GM19372 (cell line): ENCODE measurements around the gene VIPR2.
"Not testable (repeated sequence)": the region's sequence is repeated elsewhere in the genome, so short reads cannot be mapped to it uniquely, and the experiment has no call there.

Source experiments
- ATAC-seq: cut with Tn5 transposase; IDR thresholded peaks from one replicate; pipeline ENCODE4 v1.9.1; 2021; ENCODE audit warnings: mild to moderate bottlenecking, low read depth, moderate library complexity; ENCODE audit not compliant: unreplicated experiment

VIPR2 gene

DNA sequence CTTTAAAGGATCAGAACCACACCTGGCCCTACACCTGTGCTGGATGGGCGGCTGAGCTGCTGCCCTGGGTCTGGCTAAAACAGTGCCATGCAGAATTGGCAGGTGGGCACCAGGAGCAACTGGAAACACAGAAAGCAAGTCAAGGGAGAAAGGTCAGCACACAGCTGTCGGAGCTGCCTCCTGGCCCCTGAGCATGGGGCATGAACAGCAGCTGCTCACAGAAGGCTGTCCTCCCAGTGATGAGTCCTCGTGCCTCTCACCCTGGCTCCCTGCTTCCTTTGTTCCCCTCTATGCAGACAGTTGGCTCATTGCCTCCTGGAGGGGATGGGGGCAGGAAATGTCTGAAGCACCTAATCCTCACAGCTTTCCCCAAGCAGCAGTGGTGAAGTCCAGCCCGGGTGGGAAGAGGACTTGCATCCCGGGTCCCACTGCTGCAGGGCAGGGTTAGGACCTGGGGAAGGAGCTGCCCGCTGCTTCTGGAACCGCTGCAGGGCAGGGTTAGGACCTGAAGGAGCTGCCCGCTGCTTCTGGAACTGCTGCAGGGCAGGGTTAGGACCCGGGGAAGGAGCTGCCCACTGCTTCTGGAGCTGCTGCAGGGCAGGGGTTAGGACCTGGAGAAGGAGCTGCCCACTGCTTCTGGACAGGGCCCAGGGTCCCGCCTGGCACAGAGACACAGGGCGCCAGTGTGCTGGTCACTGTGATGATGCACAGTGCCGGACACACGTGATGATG is 37.3 kb downstream of the VIPR2 start:
- no peak for ATAC-seq

DNA sequence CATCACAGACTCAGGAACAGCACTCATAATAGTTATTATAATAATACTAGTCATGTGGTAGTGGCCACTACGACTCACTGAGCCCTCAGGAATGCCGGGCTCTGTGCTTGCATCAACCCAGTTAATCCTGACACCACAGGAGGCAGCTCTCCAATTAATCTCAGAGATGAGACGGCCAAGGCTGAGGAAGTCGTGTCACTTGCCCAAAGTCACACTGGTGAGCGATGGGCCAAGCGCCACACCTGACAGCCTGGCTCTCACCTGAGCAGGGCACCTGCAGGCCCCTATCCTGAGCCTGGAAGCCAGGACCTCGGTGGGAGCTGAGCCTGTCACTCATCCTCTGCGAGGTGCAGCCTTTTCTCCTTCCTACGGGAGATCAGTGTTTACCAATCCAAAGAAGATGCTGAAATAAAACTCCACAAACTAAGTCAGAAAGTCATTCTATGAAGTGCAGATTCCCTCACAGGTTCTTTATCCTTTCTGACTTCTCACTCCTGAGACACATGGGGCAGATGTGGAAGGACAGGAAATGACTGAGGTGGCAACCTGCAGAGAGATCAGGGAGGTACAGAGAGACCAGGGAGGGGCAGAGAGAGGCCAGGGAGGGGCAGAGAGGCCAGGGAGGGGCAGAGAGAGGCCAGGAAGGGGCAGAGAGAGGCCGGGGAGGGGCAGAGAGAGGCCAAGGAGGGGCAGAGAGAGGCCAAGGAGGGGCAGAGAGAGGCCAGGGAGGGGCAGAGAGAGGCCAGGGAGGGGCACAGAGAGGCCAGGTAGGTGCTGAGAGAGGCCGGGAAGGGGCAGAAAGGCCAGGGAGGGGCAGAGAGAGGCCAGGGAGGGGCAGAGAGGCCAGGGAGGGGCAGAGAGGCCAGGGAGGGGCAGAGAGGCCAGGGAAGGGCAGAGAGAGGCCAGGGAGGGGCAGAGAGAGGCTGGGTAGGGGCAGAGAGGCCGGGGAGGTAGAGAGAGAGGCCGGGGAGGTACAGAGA is 38.5 kb downstream of the VIPR2 start:
- ATAC-seq = no peak

DNA sequence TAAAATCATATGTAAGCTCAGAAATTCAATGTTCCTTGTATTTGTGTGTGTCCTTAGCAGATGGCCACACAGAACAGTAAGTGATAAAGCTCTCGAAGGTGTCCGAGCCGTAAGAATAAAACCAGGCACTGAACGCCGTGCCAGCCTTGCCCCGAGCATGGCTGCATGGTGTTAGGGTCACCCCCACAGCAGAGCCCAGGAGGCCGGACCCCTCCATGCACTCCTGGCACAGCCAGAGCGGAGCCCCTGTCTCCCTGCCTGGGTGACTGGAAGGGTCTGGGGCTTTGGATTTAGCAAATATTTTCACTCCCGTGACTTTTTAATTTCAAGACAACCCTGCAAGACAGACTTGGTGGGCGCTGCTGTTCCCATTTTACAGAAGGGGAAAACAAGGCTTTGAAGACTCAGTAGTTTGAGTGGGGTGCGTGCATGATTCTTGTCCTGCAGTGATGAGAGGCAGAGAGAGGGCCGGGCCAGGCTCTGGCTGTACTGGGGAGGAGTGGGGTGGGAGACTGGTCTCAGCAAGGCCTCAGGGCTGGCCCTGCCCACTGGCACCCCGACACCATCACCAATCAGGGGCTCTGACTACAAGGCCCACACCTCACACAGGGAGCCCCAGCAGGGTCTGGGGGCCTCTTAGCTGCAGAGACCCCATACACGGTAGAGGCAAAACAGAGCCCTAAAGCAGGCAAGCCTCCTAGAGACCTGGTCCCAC is 39.4 kb downstream of the VIPR2 start:
- no peak for ATAC-seq

DNA sequence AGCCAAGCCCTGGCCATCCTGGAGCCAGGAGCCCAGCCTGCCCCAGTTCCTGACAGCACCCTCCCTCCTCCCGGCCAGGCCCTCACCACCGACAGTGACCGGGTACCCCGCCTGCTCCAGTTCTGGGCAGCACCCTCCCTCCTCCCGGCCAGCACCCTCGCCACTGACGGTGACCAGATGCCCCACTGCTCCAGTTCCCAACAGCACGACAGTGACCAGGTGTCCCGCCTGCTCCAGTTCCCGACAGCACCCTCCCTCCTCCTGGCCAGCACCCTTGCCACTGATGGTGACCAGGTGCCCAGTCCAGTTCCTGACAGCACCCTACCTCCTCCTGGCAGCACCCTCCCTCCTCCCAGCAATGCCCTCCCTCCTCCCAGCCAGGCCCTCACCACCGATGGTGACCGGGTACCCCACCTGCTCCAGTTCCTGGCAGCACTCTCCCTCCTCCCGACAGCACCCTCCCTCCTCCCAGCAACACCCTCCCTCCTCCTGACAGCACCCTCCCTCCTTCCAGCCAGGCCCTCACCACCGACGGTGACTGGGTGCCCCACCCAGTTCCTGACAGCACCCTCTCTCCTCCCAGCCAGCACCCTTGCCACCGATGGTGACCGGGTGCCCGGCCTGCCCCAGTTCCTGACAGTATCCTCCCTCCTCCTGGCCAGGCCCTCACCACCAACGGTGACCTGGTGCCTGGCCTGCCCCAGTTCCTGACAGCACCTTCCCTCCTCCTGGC is 40.3 kb downstream of the VIPR2 start:
- no peak for ATAC-seq

DNA sequence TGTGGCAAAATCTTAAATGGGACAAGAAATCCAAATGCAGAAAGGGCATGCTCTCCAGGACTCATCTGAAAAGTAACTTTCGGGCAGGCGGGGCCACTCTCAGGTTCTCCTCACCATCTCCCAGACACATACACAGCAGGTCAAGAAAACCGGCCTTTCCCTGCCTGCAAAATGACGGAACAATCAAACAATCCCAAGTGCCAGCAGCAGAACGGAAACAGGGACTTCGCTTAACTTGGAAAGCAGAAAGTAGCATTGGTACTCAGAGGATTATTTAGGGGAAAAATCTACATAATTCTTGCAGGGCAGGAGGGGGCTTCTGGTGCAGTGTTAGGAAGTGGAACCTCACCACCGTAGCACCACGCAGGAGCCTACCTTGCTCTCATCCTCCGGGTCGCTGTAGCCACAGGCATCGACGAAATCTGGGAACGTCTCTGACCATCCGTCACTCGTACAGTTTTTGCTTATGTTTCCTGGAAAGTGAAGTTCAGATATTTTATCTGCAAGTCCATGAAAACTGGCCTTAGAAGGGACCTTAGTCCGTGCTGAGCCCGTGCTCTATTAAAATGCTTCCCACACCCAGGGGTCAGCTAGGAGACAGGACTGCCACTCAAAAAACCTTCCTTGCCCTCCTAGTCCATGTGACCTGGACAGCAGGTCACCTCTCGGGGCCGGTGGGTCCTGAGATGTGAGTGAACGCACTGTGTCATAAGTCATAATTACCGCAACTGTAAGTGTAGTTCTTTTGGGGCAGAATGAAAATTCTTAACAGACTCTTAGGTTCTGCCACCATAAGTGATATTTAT is 41.1 kb downstream of the VIPR2 start:
- ATAC-seq = no peak

DNA sequence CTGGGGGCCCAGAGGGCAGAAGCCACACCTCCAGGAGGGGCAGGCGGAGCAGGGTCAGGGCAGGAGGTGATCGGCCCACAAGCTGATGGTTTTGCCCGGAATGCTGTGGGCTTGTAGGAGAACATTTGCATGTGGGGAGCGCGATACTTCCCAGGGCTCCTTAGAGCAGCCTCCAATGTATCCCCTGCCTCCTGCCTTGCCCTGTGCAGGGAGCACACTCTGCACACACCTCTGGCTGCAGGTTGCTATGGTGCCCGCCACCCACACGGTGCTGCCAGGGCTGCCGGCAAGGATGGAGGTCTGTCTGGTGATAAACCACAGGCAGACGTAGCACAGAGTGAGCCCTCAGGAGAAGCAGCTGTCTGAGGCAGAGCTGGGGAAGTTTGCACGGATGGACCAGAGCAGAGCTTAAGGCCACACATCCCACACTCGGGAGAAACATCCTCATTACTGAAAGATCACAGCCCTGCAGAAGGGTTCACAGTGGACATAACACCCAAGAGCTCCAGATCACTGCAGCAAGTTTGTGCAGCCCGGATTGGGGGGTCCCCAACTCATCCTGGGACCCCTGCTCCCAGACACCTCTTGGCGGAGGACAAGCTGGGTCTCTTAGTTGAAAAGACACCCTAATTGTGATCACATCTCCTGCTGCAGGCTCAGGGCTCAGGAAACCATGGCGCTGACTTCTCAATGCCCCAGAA is 41.8 kb downstream of the VIPR2 start:
- no peak for ATAC-seq

DNA sequence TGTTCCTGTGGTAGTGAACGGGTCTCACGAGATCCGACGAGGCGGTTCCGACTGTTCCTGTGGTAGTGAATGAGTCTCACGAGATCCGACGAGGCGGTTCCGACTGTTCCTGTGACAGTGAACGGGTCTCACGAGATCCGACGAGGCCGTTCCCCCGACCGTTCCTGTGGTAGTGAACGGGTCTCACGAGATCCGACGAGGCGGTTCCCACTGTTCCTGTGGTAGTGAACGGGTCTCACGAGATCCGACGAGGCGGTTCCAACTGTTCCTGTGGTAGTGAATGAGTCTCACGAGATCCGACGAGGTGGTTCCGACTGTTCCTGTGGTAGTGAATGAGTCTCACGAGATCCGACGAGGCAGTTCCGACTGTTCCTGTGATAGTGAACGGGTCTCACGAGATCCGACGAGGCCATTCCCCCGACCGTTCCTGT is 43.0 kb downstream of the VIPR2 start:
- not testable (repeated sequence) for ATAC-seq

DNA sequence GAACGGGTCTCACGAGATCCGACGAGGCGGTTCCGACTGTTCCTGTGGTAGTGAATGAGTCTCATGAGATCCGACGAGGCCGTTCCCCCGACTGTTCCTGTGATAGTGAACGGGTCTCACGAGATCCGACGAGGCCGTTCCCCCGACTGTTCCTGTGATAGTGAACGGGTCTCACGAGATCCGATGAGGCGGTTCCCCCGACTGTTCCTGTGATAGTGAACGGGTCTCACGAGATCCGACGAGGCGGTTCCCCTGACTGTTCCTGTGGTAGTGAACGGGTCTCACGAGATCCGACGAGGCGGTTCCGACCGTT is 43.6 kb downstream of the VIPR2 start:
- ATAC-seq = not testable (repeated sequence)

DNA sequence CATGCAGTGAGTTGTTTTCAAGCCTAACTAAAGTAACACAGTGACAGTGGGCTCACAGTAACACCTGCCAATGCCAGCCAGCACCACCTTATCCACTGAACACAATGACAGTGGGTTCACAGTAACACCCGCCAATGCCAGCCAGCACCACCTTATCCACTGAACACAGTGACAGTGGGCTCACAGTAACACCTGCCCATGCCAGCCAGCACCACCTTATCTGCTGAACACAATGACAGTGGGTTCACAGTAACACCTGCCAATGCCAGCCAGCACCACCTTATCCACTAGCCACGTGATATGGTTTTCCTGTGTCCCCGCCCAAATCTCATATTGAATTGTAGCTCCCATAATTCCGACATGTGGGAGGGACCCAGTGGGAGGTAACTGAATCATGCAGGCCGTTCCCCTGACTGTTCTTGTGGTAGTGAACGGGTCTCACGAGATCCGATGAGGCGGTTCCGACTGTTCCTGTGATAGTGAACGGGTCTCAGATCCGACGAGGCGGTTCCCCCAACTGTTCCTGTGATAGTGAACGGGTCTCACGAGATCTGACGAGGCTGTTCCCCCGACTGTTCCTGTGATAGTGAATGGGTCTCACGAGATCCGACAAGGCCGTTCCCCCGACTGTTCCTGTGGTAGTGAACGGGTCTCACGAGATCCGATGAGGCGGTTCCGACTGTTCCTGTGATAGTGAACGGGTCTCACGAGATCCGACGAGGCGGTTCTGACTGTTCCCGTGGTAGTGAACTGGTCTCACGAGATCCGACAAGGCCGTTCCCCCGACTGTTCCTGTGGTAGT is 44.2 kb downstream of the VIPR2 start:
- ATAC-seq = not testable (repeated sequence)

DNA sequence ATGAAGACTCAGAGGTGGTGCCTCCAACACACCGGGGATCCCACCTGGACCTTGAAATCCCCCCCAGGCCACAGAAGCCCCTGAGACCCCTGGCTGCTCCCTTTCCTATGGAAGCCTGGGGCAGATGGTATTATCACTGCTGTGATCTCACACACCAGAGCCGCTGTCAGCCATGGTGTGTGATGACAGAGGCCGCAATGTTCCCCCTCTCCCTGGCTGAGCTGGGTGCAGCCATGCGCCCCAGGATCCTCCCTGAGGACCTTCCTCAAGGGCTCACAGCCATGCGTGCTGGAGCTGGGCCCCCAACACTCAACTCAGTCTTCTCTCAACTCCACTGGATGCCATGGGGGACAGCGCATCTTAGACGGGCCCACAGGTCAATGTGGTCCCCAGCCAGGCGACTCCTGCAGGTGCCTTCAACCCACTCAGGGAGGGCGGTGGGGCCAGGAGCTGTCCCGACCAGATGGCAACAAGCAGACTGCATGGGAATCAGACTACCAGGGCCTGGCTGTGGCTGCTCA is 44.9 kb downstream of the VIPR2 start:
- no peak for ATAC-seq

DNA sequence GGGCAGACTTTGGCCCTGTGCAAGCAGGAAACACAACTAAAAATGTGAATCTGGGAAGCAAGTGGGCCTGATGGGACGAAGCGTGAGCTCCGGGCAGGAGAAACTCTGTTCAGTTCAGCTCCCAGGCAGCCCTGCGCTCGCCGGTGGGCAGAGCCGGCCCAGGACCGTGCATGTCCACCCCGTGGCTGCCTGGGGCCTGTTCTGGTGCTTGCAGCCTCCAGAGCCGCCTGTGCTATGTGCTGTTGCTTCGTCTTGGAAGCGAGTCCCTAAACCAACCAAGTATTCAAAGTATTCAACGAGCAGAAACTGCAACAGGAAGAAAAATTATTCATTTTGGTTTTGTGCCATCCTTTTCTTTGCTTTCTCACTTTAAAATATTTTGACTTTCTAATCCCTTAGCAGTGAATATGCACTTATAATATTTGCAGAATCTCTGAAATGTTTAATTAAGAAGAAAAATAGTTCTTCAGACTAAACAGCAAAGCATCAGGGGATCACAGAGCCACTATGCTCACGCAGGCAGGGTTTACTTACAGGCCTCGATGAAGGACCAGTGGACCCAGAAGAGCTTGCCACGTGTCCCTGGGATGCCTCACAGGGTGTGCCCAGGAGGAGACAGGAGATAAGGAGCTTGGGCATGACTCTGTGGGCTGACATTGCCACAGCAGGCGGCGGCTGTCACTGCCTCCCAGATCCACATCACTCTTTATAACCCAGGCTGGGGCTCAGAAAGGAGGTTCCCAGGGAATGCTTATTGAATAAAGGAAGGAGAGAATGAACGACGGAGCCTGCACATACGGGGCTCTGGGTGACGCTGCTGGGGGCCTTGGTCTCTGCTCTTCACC is 45.6 kb downstream of the VIPR2 start:
- ATAC-seq = no peak

DNA sequence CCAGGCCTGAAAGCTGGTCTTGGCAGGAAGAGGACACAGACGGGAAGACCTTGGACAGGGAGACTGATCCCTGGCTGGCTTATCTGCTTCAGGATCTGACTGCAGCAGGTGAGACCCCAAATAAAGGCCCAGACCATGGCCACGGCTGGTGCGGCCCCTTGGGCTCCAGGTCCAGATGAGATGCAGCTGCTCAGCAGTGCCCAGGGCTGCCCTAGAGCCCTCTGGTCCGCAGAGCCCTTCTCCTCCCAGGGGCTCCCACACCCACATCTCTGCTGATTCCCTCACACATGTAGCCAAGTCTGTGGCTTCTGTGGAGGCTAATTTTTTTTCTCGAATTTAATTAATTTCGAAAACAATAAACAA is 46.3 kb downstream of the VIPR2 start:
- no peak for ATAC-seq

DNA sequence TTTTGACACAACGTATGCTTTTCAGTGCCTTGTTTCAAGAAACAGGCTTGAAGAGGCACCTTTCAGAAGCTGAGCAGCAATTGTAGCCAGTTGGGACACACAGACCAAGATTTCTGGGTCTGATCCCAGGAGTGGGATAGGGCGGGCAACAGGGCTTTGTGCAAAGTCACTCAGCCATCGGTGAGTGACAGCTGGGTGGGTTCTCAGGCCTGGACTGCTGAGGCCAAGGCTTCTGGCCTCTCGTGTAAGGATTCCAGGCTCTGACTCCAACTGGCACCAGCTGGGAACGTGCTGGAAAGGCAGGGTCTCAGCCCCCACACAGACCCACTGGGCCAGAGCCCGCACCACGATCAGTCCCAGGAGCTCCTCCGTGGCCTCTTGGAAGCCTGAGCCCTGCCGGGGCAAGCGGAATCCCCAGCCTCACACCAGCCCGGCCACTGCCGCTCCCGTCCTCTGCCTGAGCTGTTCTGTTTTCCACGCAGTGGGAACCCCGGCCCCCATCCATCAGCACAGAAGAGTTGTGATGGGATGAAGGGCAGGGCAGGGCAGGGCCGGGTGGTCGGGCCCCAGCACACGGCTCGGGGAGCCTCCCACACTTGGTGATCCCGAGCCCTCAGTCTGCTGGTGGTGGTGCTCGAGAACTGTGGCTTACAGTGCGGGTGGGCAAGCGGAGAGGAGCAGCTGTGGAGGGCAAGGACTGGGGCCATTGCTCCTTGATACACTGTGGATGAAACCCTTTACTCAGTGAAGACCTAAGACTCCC is 46.8 kb downstream of the VIPR2 start:
- ATAC-seq = no peak

DNA sequence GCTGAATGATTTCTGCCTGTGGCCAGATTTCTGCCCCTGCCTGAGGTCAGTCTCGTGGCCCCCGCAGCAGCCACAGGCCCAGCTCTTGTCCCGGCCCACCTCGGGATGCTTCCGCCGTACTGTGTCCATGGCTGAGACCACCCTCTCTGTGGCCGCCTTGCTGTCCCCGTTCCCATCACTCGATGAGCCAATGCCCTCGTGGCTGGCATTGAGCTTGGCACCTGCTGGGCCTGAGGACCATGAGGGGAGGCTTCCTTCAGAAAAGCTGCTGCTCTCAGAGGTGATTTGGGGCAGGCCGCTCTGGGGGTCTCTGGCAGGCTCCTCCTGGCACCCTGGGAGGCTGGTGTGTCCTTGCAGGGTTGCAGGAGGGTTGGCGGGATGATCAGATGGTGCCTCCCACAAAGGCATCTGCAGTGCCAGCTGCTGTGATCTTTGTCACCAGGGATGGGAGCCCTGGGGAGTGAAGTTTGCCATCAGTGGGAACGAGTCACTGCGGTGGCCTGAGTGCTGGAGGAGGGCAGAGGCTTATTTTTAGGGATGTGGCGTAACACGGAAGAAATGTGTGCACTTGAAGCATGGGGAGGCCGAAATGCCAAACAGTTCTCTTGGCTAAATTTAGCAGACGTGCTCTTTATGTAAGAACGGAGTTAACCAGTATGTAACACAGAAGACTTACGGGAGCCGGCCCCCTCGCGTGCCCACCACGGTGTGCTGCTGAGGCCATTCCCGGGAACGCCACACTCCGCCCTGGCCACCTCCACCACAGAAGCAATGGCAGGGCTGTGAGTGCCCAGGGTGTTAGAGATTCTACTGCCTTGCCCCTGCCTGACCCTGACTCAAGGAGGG is 47.7 kb downstream of the VIPR2 start:
- no peak for ATAC-seq

DNA sequence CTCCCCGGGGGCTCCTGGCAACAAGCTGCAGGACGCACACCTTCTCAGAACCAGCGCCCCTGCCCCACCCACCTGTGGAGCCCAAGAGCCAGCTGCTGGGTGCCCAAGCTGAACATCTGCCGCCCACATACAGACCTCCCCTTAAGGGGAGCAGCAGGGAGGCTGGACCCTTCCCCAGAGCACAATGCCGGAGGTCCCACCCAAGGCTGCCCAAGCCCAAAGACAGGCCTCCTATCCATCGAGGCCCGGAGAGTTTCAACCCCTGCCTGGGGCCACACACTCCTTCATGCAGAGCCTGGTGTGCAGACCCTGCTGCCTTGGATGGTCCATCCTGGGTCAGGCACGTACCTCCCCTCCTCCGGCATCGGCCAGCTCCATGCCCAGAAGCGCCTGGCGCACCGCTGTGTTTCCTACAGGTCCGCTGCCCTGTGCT is 48.7 kb downstream of the VIPR2 start:
- no peak for ATAC-seq
